Stimulated activated CD8-positive, alpha-beta memory T cell treated with anti-CD3 and anti-CD28 coated beads, Interleukin-4, amount 100 ng/mL, for 1 hour (primary cell): ENCODE results near the gene UBE2V1.
"Not testable (repeated sequence)": the region's sequence is repeated elsewhere in the genome, so short reads cannot be mapped to it uniquely, and the experiment has no call there.

Experiments used
- DNase-seq, 2 donors: peaks; one replicate each; pipeline ENCODE4 v3.0.0-alpha.2; 2020; ENCODE audit warnings: low read depth in 2 of 2, low spot score in 1 of 2

Gene UBE2V1

DNA sequence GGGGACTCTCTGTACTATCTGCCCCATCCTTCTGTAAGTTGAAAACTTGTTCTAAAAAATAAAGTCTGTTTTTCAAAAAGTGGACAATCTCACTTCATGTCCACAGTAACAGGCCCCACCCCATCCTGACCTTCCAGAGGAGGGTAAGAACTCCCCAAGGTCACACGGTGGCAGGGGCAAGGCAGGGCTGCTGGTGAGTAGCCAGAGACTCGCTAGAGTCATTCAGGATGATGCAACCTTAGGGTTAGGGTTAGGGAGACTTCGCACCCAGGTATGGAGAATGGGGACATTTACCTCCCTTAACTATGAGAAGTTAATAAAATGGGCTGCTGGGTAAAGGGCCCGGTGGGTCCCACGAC, 25.1 kb upstream of the UBE2V1 start:
- no peak for DNase-seq

DNA sequence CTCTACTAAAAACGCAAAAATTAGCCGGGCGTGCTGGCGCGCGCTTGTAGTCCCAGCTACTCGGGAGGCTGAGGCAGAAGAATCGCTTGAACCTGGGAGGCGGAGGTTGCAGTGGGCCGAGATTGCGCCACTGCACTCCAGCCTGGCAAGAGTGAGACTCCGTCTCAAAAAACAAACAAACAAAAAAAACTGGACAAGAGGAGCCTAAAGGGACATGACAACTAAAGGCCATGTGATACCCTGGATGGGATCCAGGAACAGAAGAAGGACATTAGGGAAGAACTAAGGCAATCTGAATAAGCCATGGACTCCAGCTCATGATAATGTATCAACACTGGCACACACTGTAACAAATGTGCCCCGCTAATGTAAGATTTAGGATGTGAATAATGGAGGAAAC, 24.8 kb upstream of the UBE2V1 start:
- not testable (repeated sequence) for DNase-seq

DNA sequence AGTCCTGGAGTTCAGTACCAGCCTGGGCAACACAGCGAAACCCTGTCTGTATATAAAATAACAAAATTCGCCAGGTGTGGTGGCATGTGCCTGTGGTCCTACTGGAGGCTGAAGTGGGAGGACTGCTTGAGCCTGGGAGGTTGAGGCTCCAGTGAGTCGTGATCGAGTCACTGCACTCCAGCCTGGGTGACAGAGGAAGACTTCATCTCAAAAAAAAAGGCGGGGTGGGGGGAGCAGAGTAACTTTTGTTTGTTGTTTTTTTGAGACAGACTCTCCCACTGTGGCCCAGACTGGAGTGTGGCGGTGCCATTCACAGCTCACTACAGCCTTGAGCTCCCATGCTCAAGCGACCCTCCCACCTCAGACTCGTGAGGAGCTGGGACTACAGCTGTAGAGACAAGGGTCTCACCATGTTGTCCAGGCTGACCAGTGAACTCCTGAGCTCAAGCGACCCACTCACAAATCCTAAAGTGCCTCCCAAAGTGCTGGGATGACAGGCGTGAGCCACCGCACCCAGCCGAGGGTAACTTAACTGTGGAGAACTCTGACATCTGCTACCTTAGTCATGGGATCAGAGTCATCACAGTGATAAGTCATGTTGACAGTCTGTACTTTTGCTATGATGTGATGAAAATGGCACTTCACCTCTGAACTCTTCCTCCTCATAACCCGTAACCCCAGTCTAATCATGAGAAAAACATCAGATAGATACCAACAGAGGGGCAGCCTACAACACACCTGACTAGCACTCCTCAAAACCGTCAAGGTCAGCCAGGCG, 24.1 kb upstream of the UBE2V1 start:
- no peak for DNase-seq

DNA sequence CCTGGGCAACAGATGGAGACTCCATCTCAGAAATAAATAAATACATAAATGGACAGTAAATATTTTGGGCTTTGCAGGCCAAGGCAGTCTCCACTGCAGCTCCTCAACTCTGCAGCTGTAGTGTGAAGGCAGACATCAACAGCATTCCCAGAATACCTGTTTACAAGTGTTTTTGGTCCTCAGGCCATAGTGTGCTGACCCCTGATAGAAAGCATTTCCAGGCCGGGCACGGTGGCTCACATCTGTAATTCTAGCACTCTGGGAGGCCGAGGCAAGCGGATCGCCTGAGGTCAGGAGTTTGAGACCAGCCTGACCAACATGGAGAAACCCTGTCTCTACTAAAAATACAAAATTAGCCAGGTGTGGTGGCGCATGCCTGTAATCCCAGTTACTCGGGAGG, 22.2 kb upstream of the UBE2V1 start:
- not testable (repeated sequence) for DNase-seq

DNA sequence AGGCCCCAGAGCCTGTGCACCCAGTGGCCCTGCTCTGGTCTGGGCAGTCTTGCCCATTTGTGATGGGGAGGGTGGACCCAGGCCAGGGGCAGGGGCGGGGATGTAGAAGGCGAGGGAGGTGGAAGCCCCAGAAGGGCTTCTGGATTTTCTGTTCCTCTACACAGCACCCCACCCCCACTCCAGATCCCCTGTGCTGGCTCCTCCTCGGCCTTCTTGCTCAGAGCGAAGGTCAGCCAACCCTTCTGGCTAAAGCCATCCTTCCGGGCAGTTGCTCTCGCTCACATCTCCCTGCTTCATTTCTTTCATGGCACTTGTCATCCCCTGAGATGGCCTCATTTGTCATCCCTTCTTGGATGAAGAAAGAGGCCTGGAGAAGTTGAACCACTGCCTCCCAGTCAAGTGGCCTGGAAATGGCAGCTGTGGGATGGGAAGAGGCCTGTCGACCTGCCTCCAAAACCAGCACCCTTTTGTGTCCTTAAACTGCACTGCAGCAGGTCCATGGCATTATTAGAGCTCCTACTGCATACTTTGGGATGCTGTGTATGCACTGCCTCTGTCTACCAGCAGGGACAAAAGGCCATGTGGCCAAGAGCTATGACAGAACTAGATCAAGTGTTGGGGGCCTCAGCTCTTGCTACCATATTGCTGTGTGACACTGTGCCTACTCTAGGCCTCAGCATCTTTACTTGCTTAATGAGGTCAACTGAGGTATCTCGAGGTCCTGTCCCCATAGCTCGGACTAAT, 20.7 kb upstream of the UBE2V1 start:
- no peak for DNase-seq

DNA sequence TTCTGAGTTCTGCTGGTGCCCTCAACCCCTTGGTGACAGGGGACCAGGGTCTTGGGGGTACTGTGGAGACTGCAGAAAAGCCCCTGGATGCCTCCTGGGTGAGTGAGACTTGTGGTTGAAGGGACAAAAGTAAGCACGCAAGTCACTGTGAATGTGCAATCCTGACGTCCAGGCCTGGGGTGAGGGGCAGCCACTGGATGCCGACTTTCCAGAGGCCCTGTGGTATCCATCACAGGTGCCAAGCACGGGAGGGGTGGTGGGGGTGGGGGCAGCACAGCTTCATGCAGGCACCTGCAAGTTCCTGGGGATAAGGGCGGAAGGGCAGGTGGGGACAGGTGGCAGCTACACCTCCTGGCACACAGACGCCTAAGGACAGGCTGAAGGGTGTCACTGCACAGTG, 20.1 kb upstream of the UBE2V1 start:
- no peak for DNase-seq

DNA sequence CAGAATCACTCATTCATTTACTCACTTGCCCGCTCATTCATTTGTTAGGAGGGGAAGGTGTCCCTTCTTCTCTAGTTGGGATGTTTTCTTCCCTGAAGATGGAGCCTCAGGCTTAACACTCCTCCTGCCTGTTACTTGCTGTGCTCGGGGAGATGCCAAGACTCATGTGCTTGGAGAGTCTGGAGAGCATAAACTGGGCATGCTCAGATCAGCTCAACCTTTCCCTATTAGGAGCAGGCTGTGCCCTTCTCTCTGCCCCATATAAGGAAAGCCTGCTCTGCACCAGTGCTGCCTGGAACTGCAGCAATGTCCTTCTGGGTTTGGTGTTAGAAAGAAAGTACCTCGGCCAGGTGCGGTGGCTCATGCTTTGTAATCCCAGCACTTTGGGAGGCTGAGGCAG, 18.0 kb upstream of the UBE2V1 start:
- no peak for DNase-seq

DNA sequence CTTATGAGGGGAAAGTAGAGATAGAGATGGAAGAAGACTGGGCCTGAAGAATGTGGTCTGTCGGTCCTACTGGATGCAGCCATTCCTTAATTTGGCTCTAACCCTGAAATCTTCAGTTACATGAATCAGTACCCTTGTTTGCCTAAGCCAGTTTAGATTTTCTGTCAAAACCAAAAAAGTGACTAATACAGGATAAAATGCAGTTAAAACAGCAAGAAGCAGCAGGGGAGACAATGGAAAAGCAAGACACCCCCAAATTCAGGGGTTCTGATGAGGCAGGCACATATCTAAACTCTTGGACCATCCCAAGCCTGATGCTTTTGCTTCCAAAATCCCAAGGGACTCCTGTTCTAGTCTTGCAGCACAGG, 17.4 kb upstream of the UBE2V1 start:
- DNase-seq: no peak

DNA sequence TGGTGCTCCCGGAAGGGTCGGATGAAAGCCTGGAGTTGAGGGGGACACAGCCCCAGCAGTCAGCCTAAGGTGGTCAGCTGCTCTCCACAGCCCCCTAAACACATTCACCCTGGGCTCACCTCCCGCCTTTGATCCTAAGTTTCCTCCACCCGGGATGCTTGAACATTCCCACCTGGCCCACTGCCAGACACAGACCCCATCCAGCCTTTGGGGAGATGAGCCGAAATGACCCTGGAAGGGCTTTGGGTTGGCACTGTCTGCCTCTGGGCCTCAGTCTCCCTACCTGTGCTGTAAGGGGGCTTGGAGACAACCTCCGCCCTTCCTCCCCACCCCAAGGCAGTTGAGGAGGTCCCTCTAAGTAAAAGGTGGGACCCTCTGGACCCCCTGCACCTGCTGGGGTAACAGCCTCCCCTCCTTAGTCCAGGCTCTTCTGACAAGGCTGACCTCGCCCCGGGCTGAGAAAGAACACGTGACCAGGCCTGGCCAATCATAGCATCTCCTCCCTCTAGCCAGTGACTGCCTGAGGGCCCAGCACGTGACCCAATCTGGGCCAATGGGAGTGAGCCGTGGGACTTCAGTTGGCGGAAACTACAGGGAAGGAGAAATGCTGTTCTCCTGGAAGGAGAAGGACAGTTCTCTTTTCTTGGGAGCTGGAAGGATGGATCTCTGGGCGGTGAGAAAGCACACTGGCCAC, 16.9 kb upstream of the UBE2V1 start:
- no peak for DNase-seq

DNA sequence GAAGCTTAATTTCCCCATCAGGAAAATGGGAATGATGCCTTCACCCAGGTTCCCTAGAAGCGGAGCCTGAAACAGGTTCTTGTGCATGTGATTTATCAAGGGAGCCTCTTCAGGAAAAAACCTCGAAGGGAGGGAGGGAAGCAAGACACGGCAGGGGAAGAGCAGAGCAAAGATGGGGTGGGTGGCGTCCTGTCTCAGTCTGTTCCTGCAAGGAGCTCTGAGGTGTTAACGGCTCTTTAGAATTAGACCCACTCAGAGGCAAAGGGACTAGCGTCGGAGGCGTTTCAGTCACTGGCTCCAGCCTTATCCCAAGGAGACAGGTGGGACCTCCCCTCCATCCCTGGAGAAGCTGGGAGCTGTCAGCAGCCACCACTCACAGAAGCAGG, 15.6 kb upstream of the UBE2V1 start:
- DNase-seq: no peak

DNA sequence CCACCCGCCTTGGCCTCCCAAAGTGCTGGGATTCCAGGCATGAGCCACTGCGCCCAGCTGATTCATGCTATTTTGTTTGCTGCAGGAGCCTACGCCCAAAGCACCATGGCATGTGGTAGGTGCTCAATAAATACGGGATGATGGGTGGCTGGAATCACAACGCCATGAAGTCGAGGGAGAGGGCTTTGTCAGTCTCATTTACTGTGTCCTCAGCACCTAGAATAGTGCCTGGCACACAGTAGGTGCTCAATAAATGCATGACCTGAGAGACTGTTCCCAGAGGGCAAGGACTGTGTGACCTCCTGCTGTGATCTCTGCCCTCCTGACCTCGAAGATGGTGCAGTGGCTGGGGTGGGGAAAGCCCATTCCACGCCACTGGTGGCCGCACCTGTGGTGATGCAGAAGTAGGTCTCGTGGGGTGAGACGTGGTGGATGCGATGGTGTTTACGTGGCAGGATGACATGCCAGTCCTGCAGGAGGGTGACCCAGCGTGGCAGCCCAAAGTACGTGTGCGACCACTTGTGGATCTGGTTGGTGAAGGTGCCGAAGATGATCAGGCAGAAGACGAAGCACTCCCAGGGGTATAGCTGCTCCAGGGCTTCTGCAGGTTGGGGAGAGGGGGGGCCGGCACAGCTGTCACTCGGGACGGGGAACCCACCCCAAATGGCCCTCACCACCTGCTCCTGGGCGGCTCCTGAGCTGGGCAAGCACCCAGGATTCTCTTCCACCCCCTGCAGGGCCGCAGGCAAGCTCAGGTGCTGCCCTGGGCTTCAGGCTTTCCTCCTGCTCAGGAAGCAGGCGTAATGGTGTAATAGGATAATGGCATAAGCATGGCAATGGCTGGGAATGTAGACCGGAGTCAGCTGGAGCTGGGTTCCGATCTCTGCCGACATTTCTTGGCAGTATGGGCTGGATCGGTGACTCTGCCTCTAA, 14.9 kb upstream of the UBE2V1 start:
- DNase-seq: no peak

DNA sequence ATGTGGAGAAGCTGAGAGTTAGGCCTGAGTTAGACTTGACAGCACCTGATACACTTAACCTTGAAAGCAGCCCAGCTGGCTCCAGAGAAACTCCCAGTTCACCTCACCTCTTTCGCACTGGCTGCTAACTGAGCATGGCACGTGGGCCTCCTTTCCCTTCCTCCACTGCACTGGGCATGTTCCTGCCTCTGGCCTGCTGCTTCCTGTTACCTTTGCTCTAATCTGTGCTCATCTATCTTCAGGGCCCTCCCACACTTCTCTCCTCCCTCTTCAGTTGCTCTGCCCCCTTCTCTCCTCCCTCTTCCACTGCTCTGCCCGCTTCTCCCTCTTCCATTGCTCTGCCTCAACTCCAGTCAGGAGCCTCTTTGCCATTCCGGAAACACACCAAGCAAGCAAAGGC, 13.7 kb upstream of the UBE2V1 start:
- no peak for DNase-seq

DNA sequence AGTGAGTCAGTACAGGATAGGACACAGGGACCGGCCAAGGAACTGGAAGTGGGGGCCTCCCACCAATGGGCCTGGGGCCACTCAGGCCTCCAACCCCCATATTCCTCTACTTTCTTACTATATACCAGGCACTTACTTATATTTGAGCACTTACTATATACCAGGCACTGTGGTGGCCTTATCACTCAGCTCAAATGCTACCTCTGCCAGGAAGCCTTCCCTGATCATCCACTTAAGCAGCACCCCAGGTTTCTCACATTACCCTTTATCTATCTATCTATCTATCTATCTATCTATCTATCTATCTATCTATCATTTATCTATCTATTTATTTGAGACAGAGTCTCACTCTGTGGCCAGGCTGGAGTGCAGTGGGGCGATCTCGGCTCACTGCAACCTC, 12.3 kb upstream of the UBE2V1 start:
- no peak for DNase-seq

DNA sequence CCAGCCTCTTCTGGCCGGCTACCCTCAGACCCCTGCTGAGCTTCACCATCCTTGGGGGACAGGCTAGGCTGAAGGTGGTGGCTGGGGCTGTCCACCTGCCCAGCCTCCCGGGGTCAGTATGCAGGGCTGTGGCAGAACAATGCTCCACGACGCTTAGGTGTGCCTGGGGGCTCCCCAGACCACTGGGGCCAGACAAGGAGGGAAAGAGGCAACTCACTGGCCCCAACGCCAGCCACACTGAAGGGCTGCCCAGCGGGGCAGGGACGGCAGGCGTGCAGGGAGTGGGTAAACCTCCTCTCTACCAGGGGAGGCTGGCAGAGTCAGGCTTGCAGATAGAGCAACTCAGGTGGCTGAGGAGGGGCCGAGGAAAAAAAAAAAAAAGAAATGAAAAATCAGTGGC, 11.5 kb upstream of the UBE2V1 start:
- DNase-seq: no peak

DNA sequence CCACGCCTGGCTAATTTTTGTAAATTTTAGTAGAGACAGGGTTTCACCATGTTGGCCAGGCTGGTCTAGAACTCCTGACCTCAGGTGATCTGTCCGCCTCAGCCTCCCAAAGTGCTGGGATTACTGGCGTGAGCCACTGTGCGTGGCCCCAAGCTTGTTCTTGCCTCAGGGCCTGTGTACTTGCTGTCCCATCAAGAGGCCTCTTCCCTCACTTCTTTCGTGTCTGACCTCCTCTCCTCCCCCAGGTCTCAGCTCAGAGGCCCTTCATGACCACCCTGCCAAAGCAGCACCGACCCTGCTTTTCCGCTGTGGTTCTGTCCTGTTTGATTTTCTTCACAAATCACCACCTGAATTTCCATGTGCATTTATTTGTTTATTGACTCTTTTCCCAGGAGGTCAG, 10.5 kb upstream of the UBE2V1 start:
- DNase-seq: no peak

DNA sequence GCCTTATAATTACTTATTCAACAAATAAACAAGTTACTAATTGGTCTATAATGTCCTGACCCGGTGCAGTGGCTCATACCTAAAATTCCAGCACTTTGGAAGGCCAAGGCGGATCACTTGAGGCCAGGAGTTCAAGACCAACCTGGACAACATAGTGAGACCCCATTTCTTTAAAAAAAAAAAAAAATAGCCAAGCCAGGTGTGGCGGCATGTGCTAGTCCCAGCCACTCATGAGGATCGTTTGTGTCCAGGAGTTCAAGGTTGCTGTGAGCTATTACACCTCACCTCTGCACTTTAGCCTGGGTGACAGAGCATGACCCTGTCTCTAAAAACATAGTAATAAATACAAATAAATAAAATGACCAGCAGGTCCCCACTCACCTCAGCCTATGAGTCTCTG, 9.8 kb upstream of the UBE2V1 start:
- DNase-seq: no peak

DNA sequence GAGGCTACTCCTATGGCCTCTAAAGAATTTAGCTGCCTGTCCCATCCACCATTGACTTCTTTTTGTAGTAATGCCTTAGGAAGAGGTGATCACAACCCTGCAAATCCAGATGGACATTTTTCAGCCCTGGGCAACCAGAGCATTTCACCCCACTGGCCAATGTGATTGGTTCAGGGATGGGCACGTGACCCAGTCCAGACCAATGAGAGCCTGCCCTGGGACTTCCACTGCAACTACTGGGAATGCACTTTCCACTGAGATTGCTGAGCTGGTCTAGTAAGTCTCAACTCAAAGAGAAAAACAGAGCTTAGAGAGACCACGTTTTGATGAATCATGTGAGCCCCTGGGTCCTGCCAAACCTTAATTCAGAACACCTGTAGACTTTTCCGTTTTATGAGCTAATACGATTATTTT, 8.9 kb upstream of the UBE2V1 start:
- no peak for DNase-seq

DNA sequence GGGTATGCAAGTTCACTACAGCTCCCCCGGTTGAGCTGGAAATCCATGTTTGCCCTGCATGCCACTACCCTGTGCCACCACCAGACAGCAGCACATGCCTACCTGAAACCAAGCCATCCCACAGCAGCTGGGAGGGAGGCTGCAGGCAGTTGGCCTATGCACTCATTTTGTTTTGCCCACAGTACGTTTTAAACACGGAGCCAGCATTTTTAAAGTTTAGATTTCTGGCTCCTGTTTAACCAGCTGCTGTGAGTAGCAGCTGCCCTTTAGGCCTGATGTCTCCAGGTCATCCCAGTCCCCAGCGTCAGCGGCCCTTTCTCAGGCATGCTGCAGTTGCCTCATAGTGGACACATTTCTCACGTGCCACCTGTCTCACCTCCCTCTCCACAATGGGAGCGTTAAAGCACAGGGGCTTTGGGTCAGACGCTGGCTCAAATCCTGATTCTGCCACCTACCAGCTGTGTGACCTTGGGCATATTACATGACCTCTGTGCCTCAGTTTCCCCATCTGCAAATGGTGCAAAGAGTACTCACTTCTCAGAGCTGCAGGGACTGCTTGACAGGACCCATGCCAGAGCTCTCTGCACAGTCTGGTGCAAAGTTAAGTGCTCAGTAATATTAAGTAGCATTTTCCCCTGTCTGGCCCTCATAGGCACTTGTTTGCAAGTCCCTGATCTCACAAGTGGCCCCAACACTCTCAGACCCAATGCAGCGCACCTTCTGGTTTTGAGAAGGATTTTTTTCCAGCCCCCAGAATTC, 8.2 kb upstream of the UBE2V1 start:
- DNase-seq: peak in 1 of 2 donors; percentile 37

DNA sequence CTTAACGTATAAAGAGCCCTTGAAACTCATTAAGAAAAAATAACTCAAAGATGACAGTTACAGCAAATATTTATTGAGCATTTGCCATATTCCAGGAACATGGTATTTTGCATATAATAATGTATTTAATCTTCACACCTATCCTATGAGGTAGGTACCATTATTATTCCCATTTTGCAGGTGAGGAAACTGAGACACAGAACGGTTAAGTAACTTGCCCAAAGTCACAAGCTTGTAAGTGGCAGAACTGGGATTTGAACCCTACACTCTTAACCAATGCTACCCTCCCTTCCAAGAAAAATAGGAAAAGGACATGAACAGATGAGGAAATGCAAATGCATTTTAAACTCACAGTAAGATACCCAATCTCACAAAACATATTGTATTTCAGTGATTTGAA, 5.3 kb upstream of the UBE2V1 start:
- DNase-seq: no peak

DNA sequence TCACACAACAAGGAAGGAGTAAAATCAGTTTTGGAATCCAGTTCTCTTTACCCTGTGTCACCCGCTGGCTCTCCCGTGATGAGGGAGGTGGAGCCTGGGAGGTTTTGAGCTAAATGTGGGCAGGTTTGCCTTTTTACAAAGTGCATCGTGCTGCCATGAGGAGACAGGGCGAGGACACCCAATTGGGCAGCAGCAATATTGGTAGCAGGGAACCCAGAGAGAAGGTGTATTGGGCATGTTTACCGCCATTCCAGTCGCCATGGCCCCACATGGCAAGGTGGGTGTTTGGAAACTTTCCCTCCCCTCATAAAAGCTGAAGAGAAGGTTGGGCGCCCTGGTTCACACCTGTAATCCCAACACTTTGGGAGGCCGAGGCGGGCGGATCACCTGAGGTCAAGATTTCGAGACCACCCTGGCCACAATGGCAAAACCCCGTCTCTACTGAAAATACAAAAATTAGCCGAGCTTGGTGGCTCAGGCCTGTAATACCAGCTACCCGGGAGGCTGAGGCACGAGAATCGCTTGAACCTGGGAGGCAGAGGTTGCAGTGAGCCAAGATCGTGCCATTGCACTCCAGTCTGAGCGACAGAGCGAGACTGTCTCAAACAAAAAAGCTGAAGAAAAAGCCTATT, 3.5 kb upstream of the UBE2V1 start:
- no peak for DNase-seq
